Small intestine (tissue), 7 donors: ENCODE measurements around the gene TRIM24. TPM values are rescaled to one million over a fixed set of nuclear protein-coding genes. Genes with fewer than 3 reads are reported as not detected.
A peak's percentile ranks its signal among the peaks of the same experiment; 100 is the strongest.

ENCODE experiments used
- DNase-seq, 2 donors: peaks; one replicate each; pipeline versions ENCODE4 v3.0.0 to v3.0.0-alpha.2; 2013
- FAIRE-seq: peaks from 2 replicates; lab custom pipeline; 2012; peaks lifted over from hg19 to GRCh38; lab: Jason Lieb, UNC
- H3K27ac ChIP-seq, 3 donors: one replicate each; pipeline ENCODE4 v1.5.1; 2013; ENCODE audit warnings: low read length in 2 of 3, mild to moderate bottlenecking in 2 of 3, control low read depth in 1 of 3, inconsistent platforms in 1 of 3, low read depth in 1 of 3, moderate library complexity in 1 of 3
- H3K27me3 ChIP-seq, 3 donors: one replicate each; pipeline ENCODE4 v1.6.1; 2013; ENCODE audit warnings: low read length in 3 of 3, inconsistent platforms in 1 of 3; ENCODE audit not compliant: control insufficient read depth in 3 of 3, insufficient read depth in 3 of 3
- H3K36me3 ChIP-seq, 3 donors: one replicate each; pipeline ENCODE4 v1.6.1; 2013; ENCODE audit warnings: low read length in 3 of 3, inconsistent platforms in 1 of 3, low read depth in 1 of 3, mild to moderate bottlenecking in 1 of 3, moderate library complexity in 1 of 3; ENCODE audit not compliant: control insufficient read depth in 3 of 3, insufficient read depth in 2 of 3
- H3K4me1 ChIP-seq, 3 donors: one replicate each; pipeline ENCODE4 v1.6.1; 2013; ENCODE audit warnings: low read length in 2 of 3, inconsistent platforms in 1 of 3, low read depth in 1 of 3, mild to moderate bottlenecking in 1 of 3, moderate library complexity in 1 of 3; ENCODE audit not compliant: control insufficient read depth in 3 of 3, insufficient read depth in 2 of 3
- H3K4me3 ChIP-seq, 3 donors: one replicate each; pipeline ENCODE4 v1.5.1; 2013; ENCODE audit warnings: low read length in 3 of 3, control low read depth in 1 of 3, inconsistent platforms in 1 of 3, low read depth in 1 of 3, mild to moderate bottlenecking in 1 of 3, moderate library complexity in 1 of 3
- H3K9me3 ChIP-seq, 2 donors: one replicate each; pipeline ENCODE4 v1.6.1; 2013; ENCODE audit warnings: low read depth in 1 of 2, low read length in 1 of 2; ENCODE audit not compliant: control insufficient read depth in 2 of 2, insufficient read depth in 1 of 2
- WGBS, 3 donors: extraction: QIAGEN DNeasy Blood & Tissue Kit; methylation state at CpG; one replicate each; pipeline ENCODE4 v1.1.7; 2013; 5-methylcytosine and 5-hydroxymethylcytosine counted together
- polyA plus RNA-seq, 4 donors: library from polyadenylated mRNA; stranded (reverse) in 3 of 4; unstranded in 1 of 4; fragments of 200-250 nt in 3 of 4; fragments of 120-200 nt in 1 of 4; gene quantifications; one replicate each; pipeline versions ENCODE4 v1.2.1 to v1.2.3, GENCODE V29; 2013
- donor health status: healthy with polysubstance abuse.
- donor health status: control.
- donor health status: control.
- donor health status: Bipolar disorder and iron deficiency.
- donor health status: healthy.

The TRIM24 gene
- polyA plus RNA-seq, 4 donors, result 5.8 to 37.3 (median 9.8) TPM

DNA sequence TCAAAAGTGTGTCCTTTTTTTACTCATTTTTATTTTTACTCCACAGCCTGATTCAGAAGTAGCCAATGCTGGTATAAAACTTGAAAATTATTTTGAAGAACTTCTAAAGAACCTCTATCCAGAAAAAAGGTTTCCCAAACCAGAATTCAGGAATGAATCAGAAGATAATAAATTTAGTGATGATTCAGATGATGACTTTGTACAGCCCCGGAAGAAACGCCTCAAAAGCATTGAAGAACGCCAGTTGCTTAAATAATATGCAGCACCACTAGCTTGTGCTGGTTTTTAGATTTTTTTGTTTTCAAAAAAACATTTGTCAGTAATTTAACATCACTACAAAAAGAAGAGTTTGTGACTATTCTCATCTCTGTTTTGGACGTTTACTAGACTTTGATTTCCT is 124.6 kb downstream of the TRIM24 start:
- WGBS, 3 donors, result 82 to 85% (median 84%) methylated on average over 4 of the region's 4 CpGs
- no peaks in the 10 kb centered on the region for H3K4me1 ChIP-seq
- H3K27me3 ChIP-seq, result no peaks in the 10 kb centered on the region
- FAIRE-seq (no peak), DNase-seq (no peak)
- no peak overlapping the region for H3K4me3 ChIP-seq
- H3K36me3 ChIP-seq, result peaks cover 4 to 22% (median 5%) of the 10 kb centered on the region in 3 donors
- H3K9me3 ChIP-seq, result no peaks in the 10 kb centered on the region
- no peak overlapping the region for H3K27ac ChIP-seq

DNA sequence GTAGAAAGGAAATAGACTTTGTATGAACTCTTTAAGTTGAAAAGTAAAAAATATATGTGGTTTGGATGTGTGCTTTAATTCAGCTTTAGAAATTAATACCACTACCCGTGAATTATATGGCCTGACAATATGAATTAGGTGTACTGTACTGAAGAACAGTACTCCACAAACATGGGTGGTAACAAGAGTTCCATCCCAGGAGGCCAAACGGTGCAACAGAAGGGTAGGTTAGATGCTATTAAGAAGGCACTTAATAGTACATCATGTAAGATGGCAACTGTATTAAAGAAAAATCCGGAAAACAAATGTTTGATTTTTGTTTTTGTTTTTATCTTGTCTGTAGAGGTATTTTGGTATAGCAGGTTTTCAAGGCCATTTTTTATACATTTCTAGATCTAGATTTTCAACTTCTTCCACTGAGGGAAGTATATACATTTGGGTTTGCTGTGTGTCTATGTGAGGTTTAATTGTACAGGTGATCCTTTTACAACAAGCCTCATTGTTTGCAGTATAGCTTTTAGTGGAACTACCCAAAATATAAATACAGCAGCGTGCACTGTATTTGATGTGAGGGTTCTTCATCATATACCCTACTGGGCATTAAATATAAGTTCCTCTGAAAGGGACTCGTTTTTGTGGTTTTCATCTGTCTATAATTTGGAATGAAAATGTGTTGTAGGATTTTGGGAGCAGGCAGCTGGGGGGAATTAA is 125.4 kb downstream of the TRIM24 start:
- peaks cover 2 to 20% (median 4%) of the 10 kb centered on the region in 3 donors for H3K36me3 ChIP-seq
- FAIRE-seq, result no peak
- H3K27ac ChIP-seq, result no peak overlapping the region
- H3K9me3 ChIP-seq, result no peaks in the 10 kb centered on the region
- H3K4me1 ChIP-seq, result no peaks in the 10 kb centered on the region
- 83 to 92% (median 89%) methylated on average over 5 of the region's 5 CpGs for WGBS, 3 donors
- no peaks in the 10 kb centered on the region for H3K27me3 ChIP-seq
- H3K4me3 ChIP-seq, result no peak overlapping the region
- no peak for DNase-seq

DNA sequence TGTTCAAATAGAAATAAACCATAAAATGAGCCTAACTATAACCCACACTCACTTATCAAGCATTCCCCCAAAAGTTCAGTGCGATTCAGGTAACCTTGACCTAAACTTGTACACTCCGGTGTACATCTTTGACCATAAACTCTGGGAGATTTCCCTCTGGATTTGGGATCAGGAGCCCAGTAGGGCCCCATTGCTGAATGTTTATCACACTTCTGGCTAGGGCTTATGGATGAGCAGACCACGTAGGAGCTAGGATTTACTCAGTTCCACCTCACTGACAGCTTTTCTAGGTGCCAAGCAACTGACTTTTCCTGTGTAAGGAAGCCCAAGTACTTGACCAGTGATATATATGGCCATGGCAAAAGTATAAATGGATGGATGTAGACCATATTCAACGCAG is 127.4 kb downstream of the TRIM24 start:
- FAIRE-seq, result no peak
- 95 to 98% (median 98%) methylated on average over 4 of the region's 4 CpGs for WGBS, 3 donors
- Histone ChIP-seq H3K27ac (no peak overlapping the region), H3K4me1 (no peaks in the 10 kb centered on the region), H3K9me3 (no peaks in the 10 kb centered on the region), H3K27me3 (no peaks in the 10 kb centered on the region), H3K4me3 (no peak overlapping the region), H3K36me3 (peaks cover 2 to 14% (median 3%) of the 10 kb centered on the region in 3 donors)
- no peak for DNase-seq

DNA sequence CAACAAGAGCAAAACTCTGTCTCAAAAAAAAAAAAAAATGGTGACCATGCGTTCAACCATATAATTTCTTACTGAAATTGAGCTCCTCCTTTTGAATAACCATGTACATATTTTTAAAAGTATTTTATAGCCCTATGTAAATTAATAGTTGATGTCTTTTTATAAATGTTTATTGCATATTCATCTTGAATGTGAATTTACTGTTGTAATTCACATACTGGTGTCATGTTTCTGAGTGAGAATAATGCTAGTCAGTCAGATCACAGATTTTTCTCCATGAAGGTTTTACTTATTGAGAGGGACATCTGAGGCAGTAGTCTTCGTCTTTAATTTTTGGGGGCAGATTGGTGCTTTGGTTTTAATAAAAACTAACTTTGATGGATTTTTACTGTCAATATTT is 128.9 kb downstream of the TRIM24 start:
- Histone ChIP-seq H3K4me3 (no peak overlapping the region), H3K9me3 (no peaks in the 10 kb centered on the region), H3K4me1 (no peaks in the 10 kb centered on the region), H3K27ac (no peak overlapping the region), H3K36me3 (peaks cover 0 to 9% (median 2%) of the 10 kb centered on the region in 3 donors), H3K27me3 (no peaks in the 10 kb centered on the region)
- 92 to 100% (median 96%) methylated on average over 2 of the region's 2 CpGs for WGBS, 3 donors
- FAIRE-seq, result no peak
- DNase-seq, result no peak

DNA sequence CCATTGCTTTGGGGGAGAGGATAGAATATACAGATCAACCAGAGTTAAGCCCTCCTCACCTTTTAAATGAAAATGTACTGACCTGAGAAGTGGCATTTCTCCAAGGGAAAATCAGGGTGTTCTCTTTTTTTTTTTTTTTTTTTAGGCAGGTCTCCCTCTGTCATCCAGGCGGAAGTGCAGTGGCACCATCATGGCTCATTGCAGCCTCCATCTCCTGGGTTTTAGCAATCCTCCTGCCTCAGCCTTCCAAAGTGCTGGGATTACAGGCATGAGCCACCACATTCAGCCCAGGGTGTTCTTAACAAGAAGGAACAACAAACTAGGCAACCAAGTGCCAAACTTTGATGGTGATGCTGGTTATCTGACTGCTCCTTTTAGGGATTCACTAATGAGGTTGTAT is 130.1 kb downstream of the TRIM24 start:
- no peak for DNase-seq
- H3K27me3 ChIP-seq, result no peaks in the 10 kb centered on the region
- WGBS, 3 donors, result 92 to 100% (median 96%) methylated on average over 1 of the region's 1 CpG
- FAIRE-seq, result no peak
- H3K9me3 ChIP-seq, result no peaks in the 10 kb centered on the region
- H3K4me3 ChIP-seq, result no peak overlapping the region
- H3K4me1 ChIP-seq, result no peaks in the 10 kb centered on the region
- H3K36me3 ChIP-seq, result peaks cover 0 to 9% (median 2%) of the 10 kb centered on the region in 3 donors
- H3K27ac ChIP-seq, result no peak overlapping the region

DNA sequence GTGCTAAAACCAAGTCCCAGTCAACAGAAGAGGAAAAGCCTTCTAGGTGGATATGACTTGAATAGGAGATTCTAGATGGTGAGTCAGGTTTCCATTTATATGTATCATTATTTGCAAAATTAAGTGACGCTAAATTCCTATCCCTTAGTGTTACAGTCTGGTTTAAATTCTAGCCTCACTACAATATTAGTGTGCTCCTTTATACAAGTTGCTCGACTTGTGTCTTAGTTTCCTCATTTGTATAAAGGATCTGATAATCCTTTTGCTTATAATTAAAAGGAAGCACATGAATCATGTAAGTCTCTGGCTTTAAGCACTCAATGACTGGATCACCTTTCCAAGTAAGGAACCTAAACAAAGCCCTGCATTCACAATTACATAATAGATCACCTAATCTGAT is 135.4 kb downstream of the TRIM24 start:
- no peak overlapping the region for H3K27ac ChIP-seq
- FAIRE-seq (no peak), DNase-seq (no peak)
- H3K36me3 ChIP-seq, result no peaks in the 10 kb centered on the region
- no peaks in the 10 kb centered on the region for H3K27me3 ChIP-seq
- no peaks in the 10 kb centered on the region for H3K4me1 ChIP-seq
- H3K4me3 ChIP-seq, result no peak overlapping the region
- WGBS, 3 donors, result 79 to 92% (median 81%) methylated on average over 2 of the region's 2 CpGs
- no peaks in the 10 kb centered on the region for H3K9me3 ChIP-seq

DNA sequence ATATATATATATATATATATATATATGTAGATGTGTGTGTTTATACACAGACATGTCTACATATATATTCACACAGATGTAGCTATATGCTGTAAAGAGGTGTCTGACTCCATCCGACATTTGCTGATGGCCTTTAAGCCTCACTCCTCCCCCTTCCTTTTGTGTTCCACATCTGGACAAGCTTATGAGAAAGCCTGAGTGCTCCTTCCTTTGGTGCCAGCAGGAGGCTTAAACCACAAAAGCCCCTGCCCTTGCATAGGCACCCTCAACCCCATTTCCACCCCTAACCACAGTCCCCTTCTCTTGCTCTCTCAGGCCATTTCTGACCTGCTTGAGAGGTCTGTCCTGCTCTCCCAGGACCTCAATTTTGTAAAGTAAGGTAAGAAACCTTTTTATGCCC is 142.4 kb downstream of the TRIM24 start:
- Histone ChIP-seq H3K4me1 (peaks cover 0 to 10% (median 0%) of the 10 kb centered on the region in 3 donors), H3K9me3 (peaks cover 0 to 15% of the 10 kb centered on the region in 2 donors), H3K4me3 (no peak overlapping the region), H3K27me3 (no peaks in the 10 kb centered on the region), H3K36me3 (no peaks in the 10 kb centered on the region), H3K27ac (peak overlapping the region in 1 of 3 donors; percentile 88)
- FAIRE-seq (no peak), DNase-seq (no peak)
- 56 to 93% (median 86%) methylated on average over 1 of the region's 1 CpG for whole genome bisulfite sequencing, 3 donors

DNA sequence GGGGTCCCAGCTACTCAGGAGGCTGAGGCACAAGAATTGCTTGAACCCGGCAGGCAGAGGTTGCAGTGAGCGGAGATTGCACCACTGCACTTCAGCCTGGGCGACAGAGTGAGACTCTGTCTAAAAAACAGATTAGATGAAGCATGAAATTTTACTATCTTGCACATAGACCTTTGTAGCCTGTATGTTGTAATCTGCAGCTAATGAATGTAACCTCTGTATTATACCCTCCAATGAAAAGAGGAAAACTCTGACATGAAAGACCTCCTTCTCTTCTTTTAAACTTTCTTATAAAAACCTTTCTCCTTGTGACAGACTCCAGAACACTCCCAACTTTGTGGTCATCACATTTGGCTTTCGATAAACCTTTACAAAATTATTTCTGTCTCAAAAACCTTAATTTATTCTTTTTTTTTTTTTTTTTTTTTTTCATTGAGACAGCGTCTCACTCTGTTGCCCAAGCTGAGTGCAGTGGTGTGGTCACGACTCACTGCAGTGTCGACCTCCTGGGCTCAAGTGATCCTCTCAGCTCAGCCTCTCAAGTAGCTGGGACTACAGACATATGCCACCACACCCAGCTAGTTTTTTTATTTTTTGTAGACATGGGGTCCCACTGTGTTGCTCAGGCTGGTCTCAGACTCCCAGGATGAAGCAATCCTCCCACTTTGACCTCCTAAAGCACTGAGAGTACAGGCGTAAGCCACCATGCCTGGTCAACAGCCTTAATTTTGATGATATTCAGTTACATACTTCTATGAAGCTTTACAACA is 143.7 kb downstream of the TRIM24 start:
- H3K4me1 ChIP-seq, result peaks cover 0 to 10% (median 0%) of the 10 kb centered on the region in 3 donors
- peaks cover 0 to 15% of the 10 kb centered on the region in 2 donors for H3K9me3 ChIP-seq
- FAIRE-seq (no peak), DNase-seq (peak in 1 of 2 donors; percentile 77)
- H3K4me3 ChIP-seq, result no peak overlapping the region
- H3K27ac ChIP-seq, result peak overlapping the region in 1 of 3 donors; percentile 88
- WGBS, 3 donors, result 50 to 73% (median 60%) methylated on average over 8 of the region's 8 CpGs
- H3K36me3 ChIP-seq, result no peaks in the 10 kb centered on the region
- no peaks in the 10 kb centered on the region for H3K27me3 ChIP-seq
